Measurements from ENCODE around the gene CCR4. TPM values are rescaled to one million over a fixed set of nuclear protein-coding genes. Genes with fewer than 3 reads are reported as not detected.
"Not testable (repeated sequence)": the region's sequence is repeated elsewhere in the genome, so short reads cannot be mapped to it uniquely, and the experiment has no call there.

CCR4 gene
- total RNA-seq, 1 experiment from 2014 or later = not detected

DNA sequence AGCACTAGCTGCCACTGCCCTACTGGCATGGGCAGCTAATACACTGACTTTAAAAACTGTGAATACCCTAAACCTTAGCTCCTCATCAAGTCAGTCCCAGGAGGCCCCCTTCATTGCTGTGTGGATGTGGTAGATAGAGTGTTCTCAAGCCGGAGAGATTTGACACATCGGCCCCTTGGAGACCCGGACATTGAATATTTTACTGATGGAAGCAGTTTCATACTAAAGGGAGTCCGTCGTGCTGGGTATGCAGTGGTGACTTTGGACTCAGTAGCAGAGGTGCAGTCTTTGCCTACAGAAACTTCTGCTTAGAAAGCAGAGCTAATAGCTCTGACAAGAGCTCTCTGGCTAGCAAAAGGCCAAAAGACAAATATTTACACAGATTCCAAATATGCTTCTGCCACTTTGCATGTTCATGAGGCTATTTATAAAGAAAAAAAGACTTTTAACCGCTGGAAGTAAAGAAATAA lies 17.5 kb downstream of the CCR4 start:
- ChIA-PET RAD21 (ENCODE audit: low non-redundant PET in 1 of 2, low total read pairs in 2 of 2, uncharacterized antibody in 2 of 2, unreplicated experiment in 2 of 2) (no interaction called here), CTCF (interaction anchor here (0.6 to 1.4 kb wide), 2 partner anchors 15 to 105 kb away, joined by 3 read pairs; no protein-coding TSS in a partner anchor), POLR2A (no interaction called here)
- no peak overlapping the region for H3K9ac ChIP-seq (ENCODE audit: low read length)
- no TSS peak for BruUV-seq (replicated peaks)
- intact Hi-C loops (cut with micrococcal nuclease) = no loop called here
- H3K36me3 ChIP-seq (ENCODE audit: control insufficient read depth in 1 of 2, insufficient read depth in 2 of 2, low read length in 2 of 2) = no peaks in the 10 kb centered on the region
- peaks cover 4 to 6% of the 10 kb centered on the region in 2 experiments; a peak in 2 of 4 replicates for H3K9me3 ChIP-seq (ENCODE audit: control insufficient read depth in 1 of 2, insufficient read depth in 1 of 2, low read depth in 1 of 2, low read length in 2 of 2)
- H3K27me3 ChIP-seq (ENCODE audit: insufficient read depth, low read length) = no peaks in the 10 kb centered on the region
- H4K20me1 ChIP-seq (ENCODE audit: insufficient read depth) = no peaks in the 10 kb centered on the region
- ATAC-seq (no peak), DNase-seq (ENCODE audit: low read depth, low spot score) (no peak)
- no peaks in the 10 kb centered on the region for H3K4me1 ChIP-seq (ENCODE audit: control insufficient read depth in 1 of 2, insufficient read depth in 2 of 2, low read length in 2 of 2)
- no peak overlapping the region for H2AFZ ChIP-seq (ENCODE audit: low read depth, low read length, poor library complexity, severe bottlenecking)
- TF ChIP-seq RAD21 (IDR thresholded peaks at IDR 0.05; ENCODE audit: low read depth) (no peak), SP1 (IDR thresholded peaks at IDR 0.05; ENCODE audit: low read depth) (no peak), YY1 (IDR thresholded peaks at IDR 0.05; ENCODE audit: extremely low read depth, insufficient replicate concordance, low read depth, low read length) (no peak)
- no peaks in the 10 kb centered on the region for H3K9me2 ChIP-seq (ENCODE audit: insufficient read depth)
- no peak overlapping the region for H3K4me2 ChIP-seq (ENCODE audit: low read length)
- no peak overlapping the region for H3K4me3 ChIP-seq (replicated peaks in 1 of 2; ENCODE audit: low read depth in 1 of 2, low read length in 2 of 2)
- no peak overlapping the region for H3K27ac ChIP-seq (ENCODE audit: low read depth, low read length)
- H3K79me2 ChIP-seq (ENCODE audit: insufficient read depth, low read length) = no peaks in the 10 kb centered on the region

DNA sequence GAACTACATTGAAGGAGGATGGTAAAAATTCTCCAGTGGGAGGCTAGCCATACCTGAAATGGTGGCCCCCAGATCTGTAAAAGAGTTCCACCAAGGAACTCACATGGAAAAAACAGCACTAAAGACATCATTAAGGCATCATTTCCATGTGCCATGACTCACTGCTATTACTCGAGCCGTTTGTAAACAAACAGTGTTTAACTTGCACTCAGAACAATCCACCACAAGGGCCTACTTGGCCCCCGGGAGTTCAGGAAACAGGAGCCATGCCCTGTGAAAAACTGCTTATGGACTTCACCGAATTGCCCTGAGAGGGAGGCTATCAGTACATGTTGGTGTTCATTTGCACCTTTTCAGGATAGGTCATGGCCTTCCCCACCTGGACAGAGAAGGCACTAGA lies 18.2 kb downstream of the CCR4 start:
- H3K4me1 ChIP-seq (ENCODE audit: control insufficient read depth in 1 of 2, insufficient read depth in 2 of 2, low read length in 2 of 2) = no peaks in the 10 kb centered on the region
- no peak overlapping the region for H3K4me3 ChIP-seq (replicated peaks in 1 of 2; ENCODE audit: low read depth in 1 of 2, low read length in 2 of 2)
- no peak overlapping the region for H3K4me2 ChIP-seq (ENCODE audit: low read length)
- H3K36me3 ChIP-seq (ENCODE audit: control insufficient read depth in 1 of 2, insufficient read depth in 2 of 2, low read length in 2 of 2) = no peaks in the 10 kb centered on the region
- BruUV-seq (replicated peaks) = no TSS peak
- H3K27me3 ChIP-seq (ENCODE audit: insufficient read depth, low read length) = no peaks in the 10 kb centered on the region
- DNase-seq (ENCODE audit: low read depth, low spot score) (no peak), ATAC-seq (no peak)
- no peak overlapping the region for H3K9ac ChIP-seq (ENCODE audit: low read length)
- RAD21 ChIA-PET (ENCODE audit: low non-redundant PET in 1 of 2, low total read pairs in 2 of 2, uncharacterized antibody in 2 of 2, unreplicated experiment in 2 of 2) = no interaction called here
- intact Hi-C loops (cut with micrococcal nuclease) = no loop called here
- H2AFZ ChIP-seq (ENCODE audit: low read depth, low read length, poor library complexity, severe bottlenecking) = no peak overlapping the region
- CTCF ChIA-PET = interaction anchor here (0.6 kb wide), 1 partner anchor 105 kb away, joined by 3 read pairs; no protein-coding TSS in a partner anchor
- H3K9me2 ChIP-seq (ENCODE audit: insufficient read depth) = no peaks in the 10 kb centered on the region
- no peaks in the 10 kb centered on the region for H4K20me1 ChIP-seq (ENCODE audit: insufficient read depth)
- TF ChIP-seq JUND (IDR thresholded peaks at IDR 0.05) (no peak), EZH2 (IDR thresholded peaks at IDR 0.05) (no peak), YY1 (IDR thresholded peaks at IDR 0.05; ENCODE audit: extremely low read depth, insufficient replicate concordance, low read depth, low read length) (no peak), ZFX (IDR thresholded peaks at IDR 0.05) (no peak)
- POLR2A ChIA-PET = no interaction called here
- H3K9me3 ChIP-seq (ENCODE audit: control insufficient read depth in 1 of 2, insufficient read depth in 1 of 2, low read depth in 1 of 2, low read length in 2 of 2) = peaks cover 4 to 6% of the 10 kb centered on the region in 2 experiments; a peak in 2 of 4 replicates
- no peaks in the 10 kb centered on the region for H3K79me2 ChIP-seq (ENCODE audit: insufficient read depth, low read length)
- no peak overlapping the region for H3K27ac ChIP-seq (ENCODE audit: low read depth, low read length)

DNA sequence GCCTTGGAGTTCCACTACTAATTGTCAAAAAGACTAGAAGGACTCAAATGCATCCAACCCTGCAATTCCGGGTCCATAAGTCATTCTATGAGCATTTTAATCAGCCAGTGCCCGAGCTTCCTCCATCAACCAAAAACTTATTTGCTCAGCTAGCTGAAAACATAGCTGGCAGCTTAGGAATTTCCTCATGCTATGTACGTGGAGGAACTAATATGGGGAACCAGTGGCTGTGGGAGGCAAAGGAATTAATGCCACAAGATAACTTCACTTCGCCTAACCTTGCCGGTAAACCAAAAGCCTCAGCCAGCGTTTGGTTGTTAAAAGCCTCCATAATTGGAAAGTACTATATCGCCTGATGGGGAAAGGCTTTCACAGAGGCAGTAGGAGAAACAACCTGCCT lies 19.8 kb downstream of the CCR4 start:
- intact Hi-C loops (cut with micrococcal nuclease); POLR2A ChIA-PET; H4K20me1 ChIP-seq (ENCODE audit: insufficient read depth); H3K79me2 ChIP-seq (ENCODE audit: insufficient read depth, low read length); BruUV-seq (replicated peaks); H3K36me3 ChIP-seq (ENCODE audit: control insufficient read depth in 1 of 2, insufficient read depth in 2 of 2, low read length in 2 of 2); ATAC-seq; CTCF ChIA-PET; H3K27me3 ChIP-seq (ENCODE audit: insufficient read depth, low read length); H3K27ac ChIP-seq (ENCODE audit: low read depth, low read length); H3K9me2 ChIP-seq (ENCODE audit: insufficient read depth); H3K9ac ChIP-seq (ENCODE audit: low read length); H3K4me1 ChIP-seq (ENCODE audit: control insufficient read depth in 1 of 2, insufficient read depth in 2 of 2, low read length in 2 of 2); H3K4me3 ChIP-seq (replicated peaks in 1 of 2; ENCODE audit: low read depth in 1 of 2, low read length in 2 of 2); DNase-seq (ENCODE audit: low read depth, low spot score); H3K9me3 ChIP-seq (ENCODE audit: control insufficient read depth in 1 of 2, insufficient read depth in 1 of 2, low read depth in 1 of 2, low read length in 2 of 2); H2AFZ ChIP-seq (ENCODE audit: low read depth, low read length, poor library complexity, severe bottlenecking); RAD21 ChIA-PET (ENCODE audit: low non-redundant PET in 1 of 2, low total read pairs in 2 of 2, uncharacterized antibody in 2 of 2, unreplicated experiment in 2 of 2); H3K4me2 ChIP-seq (ENCODE audit: low read length): not testable (repeated sequence)

Data from HCT116 (cell line).